ENCODE results near the gene RAB8B.

DNA sequence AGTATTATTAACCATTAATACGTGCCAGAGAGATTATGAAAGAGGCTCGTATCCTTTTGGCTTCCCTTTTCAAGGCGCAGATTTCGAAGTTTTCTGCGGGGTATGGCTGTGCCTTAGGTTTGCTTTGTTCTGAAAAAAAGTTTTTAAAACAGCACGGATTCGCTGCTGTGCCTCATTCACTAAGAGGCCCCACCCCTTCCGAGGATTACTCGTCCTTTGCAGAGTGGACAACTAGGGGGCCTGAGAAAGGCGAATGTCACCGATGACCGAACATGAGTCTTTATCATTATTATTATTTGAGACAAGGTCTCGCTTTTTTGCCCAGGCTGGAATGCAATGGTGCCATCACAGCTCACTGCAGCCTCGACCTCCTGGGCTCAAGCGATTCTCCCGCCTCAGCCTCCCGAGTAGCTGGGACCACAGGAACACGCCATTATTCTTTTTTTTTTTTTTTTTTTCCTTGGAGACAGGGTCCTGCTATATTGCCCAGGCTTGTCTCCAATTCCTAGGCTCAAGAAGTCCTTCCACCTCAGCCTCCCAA lies 31.4 kb upstream of the RAB8B start:
- TF ChIP-seq, protein P1, sequence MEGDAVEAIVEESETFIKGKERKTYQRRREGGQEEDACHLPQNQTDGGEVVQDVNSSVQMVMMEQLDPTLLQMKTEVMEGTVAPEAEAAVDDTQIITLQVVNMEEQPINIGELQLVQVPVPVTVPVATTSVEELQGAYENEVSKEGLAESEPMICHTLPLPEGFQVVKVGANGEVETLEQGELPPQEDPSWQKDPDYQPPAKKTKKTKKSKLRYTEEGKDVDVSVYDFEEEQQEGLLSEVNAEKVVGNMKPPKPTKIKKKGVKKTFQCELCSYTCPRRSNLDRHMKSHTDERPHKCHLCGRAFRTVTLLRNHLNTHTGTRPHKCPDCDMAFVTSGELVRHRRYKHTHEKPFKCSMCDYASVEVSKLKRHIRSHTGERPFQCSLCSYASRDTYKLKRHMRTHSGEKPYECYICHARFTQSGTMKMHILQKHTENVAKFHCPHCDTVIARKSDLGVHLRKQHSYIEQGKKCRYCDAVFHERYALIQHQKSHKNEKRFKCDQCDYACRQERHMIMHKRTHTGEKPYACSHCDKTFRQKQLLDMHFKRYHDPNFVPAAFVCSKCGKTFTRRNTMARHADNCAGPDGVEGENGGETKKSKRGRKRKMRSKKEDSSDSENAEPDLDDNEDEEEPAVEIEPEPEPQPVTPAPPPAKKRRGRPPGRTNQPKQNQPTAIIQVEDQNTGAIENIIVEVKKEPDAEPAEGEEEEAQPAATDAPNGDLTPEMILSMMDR (IDR thresholded peaks at IDR 0.05): no peak
- TF ChIP-seq POLR2A (IDR thresholded peaks at IDR 0.05): no peak

Data from testis (tissue), 2 donors.